Skin epidermis (tissue), 12 donors: Measurements from ENCODE around the gene PAQR4.

ENCODE experiments used
- H3K27ac ChIP-seq, 21 experiments: fragments of 200-600 bp; sonication (generic) in 11 of 21; one replicate each; pipeline ENCODE4 v1.5.0; 2020; ENCODE audit warnings: mild to moderate bottlenecking in 3 of 21, inconsistent platforms in 2 of 21, moderate library complexity in 2 of 21
- H3K4me3 ChIP-seq, 7 experiments: fragments of 200-600 bp; sonication (generic) in 2 of 7; one replicate each; pipeline ENCODE4 v1.5.0; 2020; ENCODE audit warnings: inconsistent platforms in 2 of 7, mild to moderate bottlenecking in 2 of 7, moderate library complexity in 1 of 7

The PAQR4 gene

DNA sequence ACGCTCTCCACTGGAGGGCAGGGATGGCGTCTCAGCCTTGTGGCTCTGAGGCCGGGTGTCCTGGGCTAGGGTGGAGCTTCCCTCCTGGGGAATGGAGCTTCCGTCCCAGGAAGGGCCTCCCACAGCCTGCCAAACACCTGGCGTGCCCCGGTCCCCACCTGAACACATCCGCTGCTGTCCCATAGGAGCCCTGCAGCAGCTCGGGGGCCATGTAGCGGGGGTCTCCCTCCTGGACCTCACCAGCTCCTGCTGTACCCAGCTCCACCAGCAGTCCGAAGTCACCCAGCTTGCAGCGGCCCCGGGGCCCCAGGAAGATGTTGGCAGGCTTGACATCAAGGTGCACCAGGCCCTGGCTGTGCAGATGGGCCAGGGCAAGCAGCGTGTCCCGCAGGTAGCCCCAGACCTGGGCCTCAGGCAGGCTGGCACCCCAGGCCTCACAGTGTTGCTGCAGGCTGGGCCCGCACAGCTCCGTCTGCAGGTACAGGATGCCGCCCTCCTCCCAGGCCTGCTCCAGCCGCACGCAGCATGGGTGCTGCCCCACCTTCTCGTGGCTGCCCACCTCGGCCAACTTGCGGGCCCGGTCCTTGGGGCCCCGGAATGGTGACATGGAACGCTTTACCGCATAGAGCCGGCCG, 6.1 kb downstream of the PAQR4 start:
- no peak overlapping the region for H3K27ac ChIP-seq
- H3K4me3 ChIP-seq: no peak overlapping the region

DNA sequence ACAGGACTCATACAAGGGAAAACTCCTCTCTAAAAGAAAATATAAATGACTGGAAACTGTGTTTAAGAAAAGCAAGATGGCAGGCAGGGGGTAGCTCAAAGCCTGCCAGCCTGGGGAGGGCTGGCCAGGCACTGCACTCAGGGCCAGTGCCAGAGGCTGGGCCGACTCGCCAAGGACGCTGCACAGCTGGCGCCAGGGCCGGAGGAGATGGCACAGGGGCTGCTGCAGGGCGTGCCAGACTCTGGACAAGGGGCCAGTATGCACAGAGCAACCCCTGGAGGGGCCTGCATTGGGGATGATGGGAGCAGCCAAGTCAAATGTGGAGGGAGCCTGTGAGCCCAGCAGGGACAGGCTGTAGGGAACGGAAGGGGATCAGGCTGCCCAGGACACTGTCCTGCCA, 7.1 kb downstream of the PAQR4 start:
- H3K27ac ChIP-seq: no peak overlapping the region

GRCh38 chr16:2976673-2977072, 7.5 kb downstream of the PAQR4 start:
- Histone ChIP-seq H3K27ac (no peak overlapping the region), H3K4me3 (no peak overlapping the region)

More for the DNA sequence above, 7.1 kb downstream of the PAQR4 start:
- no peak overlapping the region for H3K4me3 ChIP-seq

- Histone ChIP-seq H3K27ac (no peak overlapping the region), H3K4me3 (no peak overlapping the region)
Observed at GRCh38 chr16:2977440-2977839, 8.3 kb downstream of the PAQR4 start.

DNA sequence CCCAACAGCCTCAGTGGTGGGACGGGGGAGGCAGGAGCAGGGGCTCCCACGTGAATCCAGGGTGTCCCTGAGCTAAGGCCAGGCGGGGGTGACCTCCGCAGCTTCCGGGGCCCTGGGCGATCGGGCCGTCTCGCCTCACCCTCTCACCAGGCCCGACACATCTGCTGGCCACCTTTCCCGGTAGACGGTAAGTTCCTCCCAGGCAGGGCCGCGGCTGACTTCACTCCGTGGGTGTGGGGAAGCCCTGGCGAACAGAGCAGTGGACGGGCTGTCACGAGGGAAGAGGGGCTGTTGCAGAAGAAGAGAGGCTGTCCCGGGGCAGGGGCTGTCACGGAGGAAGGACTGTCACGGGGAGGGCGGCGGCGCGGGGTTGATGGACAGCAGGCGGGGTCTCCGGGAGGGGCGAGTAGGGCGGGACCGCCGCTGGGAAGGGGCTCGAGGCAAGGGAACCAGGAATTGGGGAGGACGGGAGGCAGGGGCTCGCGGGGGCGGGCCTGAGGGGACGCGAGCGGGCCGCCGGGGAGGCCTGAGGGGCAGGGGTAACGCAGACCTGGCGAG, 10.6 kb downstream of the PAQR4 start:
- Histone ChIP-seq H3K27ac (peak overlapping the region in 11 of 21 experiments; percentile 4 to 96 (median 91)), H3K4me3 (peak overlapping the region; percentile 67 to 80 (median 72))

- H3K4me3 ChIP-seq: peak within 1 kb of the TSS; percentile 67 to 80 (median 72)
- peak within 1 kb of the TSS; percentile 44 to 96 (median 91) for H3K27ac ChIP-seq
Observed at GRCh38 chr16:2980227-2981176, 11.4 kb downstream of the PAQR4 start, which contains the start of gene PKMYT1. TSS of gene PKMYT1 (minus strand) at chr16:2980446. CDS start at chr16:2979657, 789 bp downstream.

- H3K27ac ChIP-seq: peak overlapping the region in 8 of 21 experiments; percentile 88 to 96 (median 91)
- H3K4me3 ChIP-seq: peak overlapping the region in 6 of 7 experiments; percentile 67 to 80 (median 72)
Observed at GRCh38 chr16:2981177-2981898, 12.2 kb downstream of the PAQR4 start.

- no peak overlapping the region for H3K27ac ChIP-seq
- no peak overlapping the region for H3K4me3 ChIP-seq
Observed at GRCh38 chr16:2981899-2982250, 12.7 kb downstream of the PAQR4 start.

DNA sequence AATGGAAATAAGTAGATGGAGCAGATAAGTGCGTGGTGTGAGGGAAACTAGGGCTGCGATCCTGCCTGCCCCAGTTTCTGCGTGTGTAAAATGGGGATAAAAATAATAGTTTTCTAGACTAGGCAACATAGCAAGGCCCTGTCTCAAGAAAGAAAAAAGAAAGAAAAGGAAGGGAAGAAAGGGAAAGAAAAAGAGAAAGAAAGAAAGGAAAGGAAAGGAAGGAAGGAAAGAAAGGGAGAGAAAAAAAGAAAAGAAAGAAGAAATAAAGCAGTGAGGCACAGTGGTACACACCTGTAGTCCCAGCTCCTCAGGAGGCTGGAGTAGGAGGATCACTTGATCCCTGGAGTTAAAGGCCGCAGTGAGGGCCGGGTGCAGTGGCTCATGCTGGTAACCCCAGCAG, 13.3 kb downstream of the PAQR4 start:
- Histone ChIP-seq H3K27ac (no peak overlapping the region), H3K4me3 (no peak overlapping the region)

DNA sequence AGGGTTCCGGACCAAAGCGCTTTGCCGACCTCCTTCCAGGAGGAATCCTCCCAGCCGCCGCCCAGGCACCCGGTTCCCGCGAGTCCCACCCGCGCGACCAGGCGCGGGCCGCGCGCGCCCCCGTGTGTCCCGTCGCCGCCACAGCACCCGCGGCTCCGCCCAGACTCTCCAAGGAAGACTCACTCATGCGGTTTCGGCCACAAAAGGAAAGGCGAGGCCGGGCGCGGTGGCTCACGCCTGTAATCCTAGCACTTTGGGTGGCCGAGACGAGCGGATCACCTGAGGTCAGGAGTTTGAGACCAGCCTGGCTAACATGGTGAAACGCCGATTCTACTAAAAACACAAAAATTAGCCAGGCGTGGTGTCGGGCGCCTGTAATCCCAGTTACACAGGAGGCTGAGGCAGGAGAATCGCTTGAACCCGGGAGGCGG, 14.6 kb downstream of the PAQR4 start:
- H3K4me3 ChIP-seq: peak overlapping the region in 1 of 7 experiments; percentile 12
- H3K27ac ChIP-seq: peak overlapping the region in 1 of 21 experiments; percentile 39

GRCh38 chr16:2985462-2985861, 16.3 kb downstream of the PAQR4 start:
- Histone ChIP-seq H3K27ac (no peak overlapping the region), H3K4me3 (no peak overlapping the region)

DNA sequence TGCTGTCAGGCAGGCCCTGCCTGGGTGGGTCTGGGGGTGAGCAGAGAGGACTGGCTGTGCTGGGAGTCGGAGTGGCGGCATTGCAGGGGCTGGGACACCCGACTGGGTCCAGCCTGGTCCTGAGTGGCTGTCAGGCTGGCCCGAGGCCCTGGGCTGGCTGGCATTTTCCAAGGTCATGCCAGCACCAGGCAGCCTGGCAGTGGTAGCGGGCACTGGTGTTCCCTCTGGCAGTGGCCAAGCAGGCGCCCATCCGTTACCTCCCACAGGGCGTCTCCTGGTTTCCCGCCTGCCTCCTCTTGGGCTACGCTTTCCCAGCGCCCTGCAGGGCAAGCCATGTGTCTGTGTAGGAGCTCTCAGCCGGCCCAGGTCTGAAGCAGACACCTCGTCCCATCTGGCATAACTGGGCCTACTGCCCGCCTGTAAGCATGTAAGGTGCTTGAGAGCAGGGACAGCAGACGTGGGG, 16.8 kb downstream of the PAQR4 start:
- Histone ChIP-seq H3K4me3 (no peak overlapping the region), H3K27ac (no peak overlapping the region)

DNA sequence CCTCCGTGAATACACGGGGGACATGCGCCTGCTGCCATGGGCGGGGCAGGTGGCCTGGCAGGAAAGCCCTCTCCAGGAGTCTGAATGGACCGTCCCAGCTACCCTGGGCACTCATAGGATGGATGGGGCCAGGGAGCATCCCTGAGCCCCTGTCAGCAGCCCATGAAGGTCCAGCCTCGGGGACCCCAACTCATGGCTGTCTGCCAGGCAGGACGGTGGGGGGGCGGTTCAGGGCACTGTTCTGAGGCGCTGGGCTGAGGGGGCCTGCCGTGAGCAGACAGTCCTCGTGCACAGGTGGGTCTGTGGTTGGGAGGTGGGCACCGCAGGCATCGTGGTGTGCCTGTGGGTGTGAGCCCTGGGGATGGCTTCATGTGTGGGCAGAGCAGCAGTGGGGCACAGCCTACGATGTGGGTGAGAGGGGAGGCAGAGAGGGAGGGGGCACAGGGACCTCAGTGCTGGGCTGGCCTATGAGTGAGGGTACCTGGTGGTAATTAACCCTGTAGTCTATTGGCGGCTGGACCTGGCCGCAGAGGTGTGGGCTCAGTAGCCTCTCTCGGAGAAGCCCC, 17.6 kb downstream of the PAQR4 start:
- no peak overlapping the region for H3K27ac ChIP-seq

GRCh38 chr16:2987286-2987685, 18.1 kb downstream of the PAQR4 start:
- Histone ChIP-seq H3K4me3 (no peak overlapping the region), H3K27ac (no peak overlapping the region)

More for the DNA sequence above, 17.6 kb downstream of the PAQR4 start:
- H3K4me3 ChIP-seq: no peak overlapping the region

GRCh38 chr16:2987833-2988232, 18.7 kb downstream of the PAQR4 start:
- H3K4me3 ChIP-seq: no peak overlapping the region
- H3K27ac ChIP-seq: no peak overlapping the region

GRCh38 chr16:2988590-2989099, 19.5 kb downstream of the PAQR4 start:
- Histone ChIP-seq H3K4me3 (no peak overlapping the region), H3K27ac (no peak overlapping the region)

DNA sequence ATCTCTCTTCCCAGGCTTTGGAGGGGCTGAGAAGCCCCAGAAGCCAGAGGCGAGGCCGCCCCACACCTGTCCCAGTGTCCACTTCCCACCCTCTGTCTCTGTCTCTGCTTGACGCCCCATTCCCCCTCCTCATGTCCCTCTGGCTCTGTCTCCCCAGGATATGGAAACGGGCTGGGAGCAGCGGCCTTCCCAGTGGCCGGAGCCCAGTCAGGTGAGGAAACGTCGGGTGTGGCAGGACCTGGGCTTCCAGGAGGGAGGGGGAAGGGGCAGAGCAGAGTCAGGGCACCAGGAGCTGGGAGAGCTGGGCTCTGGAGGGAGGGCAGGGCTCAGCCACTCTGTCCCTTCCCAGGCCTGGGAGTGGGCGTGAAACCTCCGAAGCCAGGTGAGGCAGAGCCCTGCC, 21.7 kb downstream of the PAQR4 start:
- Histone ChIP-seq H3K27ac (peak overlapping the region in 1 of 21 experiments; percentile 25), H3K4me3 (no peak overlapping the region)

- Histone ChIP-seq H3K4me3 (no peak overlapping the region), H3K27ac (peak overlapping the region in 6 of 21 experiments; percentile 7 to 72 (median 40))
Observed at GRCh38 chr16:2991566-2992261, 22.6 kb downstream of the PAQR4 start.
